Mesothelial cell of epicardium (in vitro differentiated cells): Measurements from ENCODE around the gene LRRC71. TPM values are rescaled to one million over a fixed set of nuclear protein-coding genes. Genes with fewer than 3 reads are reported as not detected.

Source experiments
- DNase-seq, 2 experiments: peaks; one replicate each; pipeline ENCODE4 v3.0.0; 2021; ENCODE audit warnings: low spot score in 2 of 2; ENCODE audit not compliant: unreplicated experiment in 2 of 2
- H3K27ac Mint-ChIP-seq: 2 replicates; pipeline ENCODE4 v1.8.0; 2021; ENCODE audit warnings: mixed read lengths
- H3K27me3 Mint-ChIP-seq: 2 replicates; pipeline ENCODE4 v1.8.0; 2021; ENCODE audit warnings: low read depth, mixed read lengths
- H3K36me3 Mint-ChIP-seq: 2 replicates; pipeline ENCODE4 v1.8.0; 2021; ENCODE audit warnings: mixed read lengths
- H3K4me1 Mint-ChIP-seq: 2 replicates; pipeline ENCODE4 v1.8.0; 2021; ENCODE audit warnings: mixed read lengths
- H3K4me3 Mint-ChIP-seq: 2 replicates; pipeline ENCODE4 v1.8.0; 2021; ENCODE audit warnings: mild to moderate bottlenecking, moderate library complexity, mixed read lengths
- H3K9me3 Mint-ChIP-seq: 2 replicates; pipeline ENCODE4 v1.8.0; 2021; ENCODE audit warnings: mixed read lengths
- total RNA-seq: library from RNA; stranded (reverse); gene quantifications from 3 replicates; pipeline ENCODE4 v1.2.1, GENCODE V29; 2021
- TF ChIP-seq, protein P1 (sequence below): fragments of 200-600 bp; sonication (generic); IDR thresholded peaks from one replicate; pipeline ENCODE4 v1.5.0; 2021; ENCODE audit warnings: antibody characterized with exemption; ENCODE audit not compliant: unreplicated experiment

Gene LRRC71
- total RNA-seq, 1 donor from 2014 or later = 0.34 TPM

- Mint-ChIP-seq H3K4me1 (no peaks in the 10 kb centered on the region), H3K36me3 (peaks cover 27% of the 10 kb centered on the region), H3K27me3 (no peaks in the 10 kb centered on the region), H3K27ac (no peak overlapping the region), H3K4me3 (no peak overlapping the region), H3K9me3 (no peaks in the 10 kb centered on the region)
- TF ChIP-seq, protein P1, sequence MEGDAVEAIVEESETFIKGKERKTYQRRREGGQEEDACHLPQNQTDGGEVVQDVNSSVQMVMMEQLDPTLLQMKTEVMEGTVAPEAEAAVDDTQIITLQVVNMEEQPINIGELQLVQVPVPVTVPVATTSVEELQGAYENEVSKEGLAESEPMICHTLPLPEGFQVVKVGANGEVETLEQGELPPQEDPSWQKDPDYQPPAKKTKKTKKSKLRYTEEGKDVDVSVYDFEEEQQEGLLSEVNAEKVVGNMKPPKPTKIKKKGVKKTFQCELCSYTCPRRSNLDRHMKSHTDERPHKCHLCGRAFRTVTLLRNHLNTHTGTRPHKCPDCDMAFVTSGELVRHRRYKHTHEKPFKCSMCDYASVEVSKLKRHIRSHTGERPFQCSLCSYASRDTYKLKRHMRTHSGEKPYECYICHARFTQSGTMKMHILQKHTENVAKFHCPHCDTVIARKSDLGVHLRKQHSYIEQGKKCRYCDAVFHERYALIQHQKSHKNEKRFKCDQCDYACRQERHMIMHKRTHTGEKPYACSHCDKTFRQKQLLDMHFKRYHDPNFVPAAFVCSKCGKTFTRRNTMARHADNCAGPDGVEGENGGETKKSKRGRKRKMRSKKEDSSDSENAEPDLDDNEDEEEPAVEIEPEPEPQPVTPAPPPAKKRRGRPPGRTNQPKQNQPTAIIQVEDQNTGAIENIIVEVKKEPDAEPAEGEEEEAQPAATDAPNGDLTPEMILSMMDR = no peak
- no peak for DNase-seq
Observed at GRCh38 chr1:156937883-156938282, 17.5 kb downstream of the LRRC71 start.

DNA sequence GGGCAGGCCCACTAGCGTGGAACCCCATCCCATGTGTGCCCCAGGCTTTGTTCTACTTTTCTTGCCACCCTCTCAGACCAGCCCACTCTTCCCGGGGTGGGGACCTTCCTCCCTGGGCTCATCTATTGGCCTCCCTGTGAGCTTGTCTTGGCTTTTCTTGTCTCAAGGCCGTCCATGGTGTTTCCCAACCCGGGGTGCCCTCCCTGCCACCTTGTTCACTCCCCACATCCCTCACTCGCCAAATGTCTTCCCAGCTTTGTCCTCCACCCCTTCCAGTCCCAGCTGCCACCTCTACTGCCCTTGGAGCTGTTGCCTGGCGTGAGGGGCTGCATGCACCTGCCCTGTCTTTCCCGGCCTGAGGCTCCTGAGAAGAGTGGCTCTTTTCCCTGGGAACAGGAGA is 18.4 kb downstream of the LRRC71 start:
- Mint-ChIP-seq H3K36me3 (peaks cover 33% of the 10 kb centered on the region), H3K4me3 (no peak overlapping the region), H3K4me1 (no peaks in the 10 kb centered on the region), H3K27ac (no peak overlapping the region), H3K9me3 (no peaks in the 10 kb centered on the region), H3K27me3 (no peaks in the 10 kb centered on the region)
- TF ChIP-seq, protein P1 = no peak
- DNase-seq = no peak

DNA sequence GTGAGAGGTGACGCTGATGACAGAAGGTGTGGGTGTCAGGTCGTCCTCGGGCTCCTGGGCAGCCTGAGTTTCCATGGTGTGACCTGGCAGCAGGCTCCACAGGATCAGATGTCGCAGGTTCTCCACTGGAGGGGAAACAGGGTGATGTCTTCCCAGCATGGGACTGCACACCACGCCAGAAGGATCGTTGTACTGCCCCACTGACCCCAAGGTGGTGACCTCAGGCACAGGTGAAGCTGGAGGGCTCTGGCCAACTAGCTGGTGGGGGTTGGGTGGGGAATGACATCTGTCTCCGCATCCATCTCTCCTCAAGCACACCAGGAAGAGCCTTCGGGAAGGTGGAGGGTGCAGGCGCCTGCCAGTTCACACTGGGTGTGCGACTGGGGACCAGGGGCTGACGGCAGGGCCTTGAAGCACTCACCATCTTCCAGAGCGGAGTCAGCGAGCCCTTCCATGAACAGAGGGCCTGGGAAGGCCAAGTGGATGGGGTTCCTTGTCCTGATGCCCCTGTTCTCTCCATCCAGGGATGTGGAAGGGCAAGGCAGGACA is 19.4 kb downstream of the LRRC71 start:
- no peak for DNase-seq
- H3K4me3 Mint-ChIP-seq = no peak overlapping the region
- no peaks in the 10 kb centered on the region for H3K9me3 Mint-ChIP-seq
- H3K36me3 Mint-ChIP-seq = peaks cover 40% of the 10 kb centered on the region
- TF ChIP-seq, protein P1 = no peak
- no peaks in the 10 kb centered on the region for H3K4me1 Mint-ChIP-seq
- no peak overlapping the region for H3K27ac Mint-ChIP-seq
- H3K27me3 Mint-ChIP-seq = no peaks in the 10 kb centered on the region

DNA sequence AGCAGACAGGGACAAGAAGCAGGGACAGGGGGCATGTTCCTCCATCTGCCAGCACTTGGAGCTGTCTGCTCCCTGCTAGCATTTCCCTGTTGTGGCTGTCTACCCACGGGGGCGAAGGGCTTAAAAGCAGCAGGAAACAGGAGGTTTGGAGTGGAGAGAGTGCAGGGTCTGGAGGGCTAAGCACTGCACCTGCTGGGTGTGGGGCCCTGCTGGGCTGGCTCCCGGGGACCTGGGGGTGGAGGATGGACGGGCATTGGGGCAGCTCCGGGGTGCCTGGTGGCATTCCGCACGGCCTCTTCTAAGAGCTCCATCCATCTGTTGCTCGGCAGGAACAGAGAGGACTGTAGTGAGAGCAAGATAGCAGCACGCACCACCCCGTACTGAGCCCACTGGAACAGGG is 21.2 kb downstream of the LRRC71 start:
- TF ChIP-seq, protein P1 = no peak
- H3K36me3 Mint-ChIP-seq = peaks cover 52% of the 10 kb centered on the region
- DNase-seq = no peak

GRCh38 chr1:156942176-156942575 is 21.7 kb downstream of the LRRC71 start:
- Mint-ChIP-seq H3K4me3 (no peak overlapping the region), H3K9me3 (no peaks in the 10 kb centered on the region), H3K27ac (no peak overlapping the region), H3K36me3 (peaks cover 53% of the 10 kb centered on the region), H3K4me1 (no peaks in the 10 kb centered on the region), H3K27me3 (no peaks in the 10 kb centered on the region)
- TF ChIP-seq, protein P1 = no peak
- DNase-seq = no peak

More for the DNA sequence above, 21.2 kb downstream of the LRRC71 start:
- Mint-ChIP-seq H3K4me1 (no peaks in the 10 kb centered on the region), H3K27ac (no peak overlapping the region), H3K27me3 (no peaks in the 10 kb centered on the region), H3K9me3 (no peaks in the 10 kb centered on the region), H3K4me3 (no peak overlapping the region)

- peaks cover 51% of the 10 kb centered on the region for H3K36me3 Mint-ChIP-seq
- H3K27ac Mint-ChIP-seq = no peak overlapping the region
- no peaks in the 10 kb centered on the region for H3K4me1 Mint-ChIP-seq
- no peak overlapping the region for H3K4me3 Mint-ChIP-seq
- TF ChIP-seq, protein P1 = no peak
- H3K9me3 Mint-ChIP-seq = no peaks in the 10 kb centered on the region
- H3K27me3 Mint-ChIP-seq = no peaks in the 10 kb centered on the region
- DNase-seq = no peak
Observed at GRCh38 chr1:156942576-156942975, 22.1 kb downstream of the LRRC71 start.
